Measurements from ENCODE around the gene BCAP31.

- TF ChIP-seq, protein P1, sequence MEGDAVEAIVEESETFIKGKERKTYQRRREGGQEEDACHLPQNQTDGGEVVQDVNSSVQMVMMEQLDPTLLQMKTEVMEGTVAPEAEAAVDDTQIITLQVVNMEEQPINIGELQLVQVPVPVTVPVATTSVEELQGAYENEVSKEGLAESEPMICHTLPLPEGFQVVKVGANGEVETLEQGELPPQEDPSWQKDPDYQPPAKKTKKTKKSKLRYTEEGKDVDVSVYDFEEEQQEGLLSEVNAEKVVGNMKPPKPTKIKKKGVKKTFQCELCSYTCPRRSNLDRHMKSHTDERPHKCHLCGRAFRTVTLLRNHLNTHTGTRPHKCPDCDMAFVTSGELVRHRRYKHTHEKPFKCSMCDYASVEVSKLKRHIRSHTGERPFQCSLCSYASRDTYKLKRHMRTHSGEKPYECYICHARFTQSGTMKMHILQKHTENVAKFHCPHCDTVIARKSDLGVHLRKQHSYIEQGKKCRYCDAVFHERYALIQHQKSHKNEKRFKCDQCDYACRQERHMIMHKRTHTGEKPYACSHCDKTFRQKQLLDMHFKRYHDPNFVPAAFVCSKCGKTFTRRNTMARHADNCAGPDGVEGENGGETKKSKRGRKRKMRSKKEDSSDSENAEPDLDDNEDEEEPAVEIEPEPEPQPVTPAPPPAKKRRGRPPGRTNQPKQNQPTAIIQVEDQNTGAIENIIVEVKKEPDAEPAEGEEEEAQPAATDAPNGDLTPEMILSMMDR (IDR thresholded peaks at IDR 0.05; ENCODE audit: low read depth, low read length): no peak
- TF ChIP-seq POLR2A (IDR thresholded peaks at IDR 0.05; ENCODE audit: extremely low read depth, insufficient read length) (no peak), MAX (IDR thresholded peaks at IDR 0.05; ENCODE audit: low read depth, low read length) (no peak)
Observed at GRCh38 chrX:153672531-153673427, 51.4 kb downstream of the BCAP31 start.
